OCI-LY1 (cell line): Measurements from ENCODE around the gene ZNF26.

Experiments used
- EZH2 ChIP-seq: fragments of 200-600 bp; sonication (generic), shearing (Covaris generic); IDR thresholded peaks from 2 replicates; pipeline ENCODE4 v1.8.0; 2017; ENCODE audit warnings: borderline replicate concordance, mixed run types, mild to moderate bottlenecking, antibody characterized with exemption, low read length, moderate library complexity, mixed read lengths
- TF ChIP-seq, protein P1 (sequence below): fragments of 200-600 bp; sonication (generic), shearing (Covaris generic); IDR thresholded peaks from 2 replicates; pipeline ENCODE4 v1.5.1; 2017; ENCODE audit warnings: mild to moderate bottlenecking, antibody characterized with exemption, low read length, moderate library complexity, mixed read lengths

DNA sequence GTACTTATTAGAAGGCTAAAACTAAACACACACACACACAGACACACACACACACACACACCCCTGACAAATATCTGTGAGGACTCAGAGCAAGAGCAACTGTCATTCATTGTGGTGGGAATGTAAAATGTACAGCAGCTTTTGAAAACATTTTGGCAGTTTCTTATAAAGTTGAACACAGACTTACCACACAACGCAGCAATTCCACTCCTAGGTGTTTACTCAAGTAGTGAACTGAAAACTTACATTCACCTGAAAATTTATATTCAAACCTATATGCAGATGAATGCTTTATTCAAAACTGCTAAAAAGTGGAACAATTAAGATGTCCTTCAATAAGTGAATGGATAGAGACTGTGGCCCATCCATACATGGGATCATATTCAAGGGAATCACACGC, 48.7 kb upstream of the ZNF26 start:
- TF ChIP-seq, protein P1, sequence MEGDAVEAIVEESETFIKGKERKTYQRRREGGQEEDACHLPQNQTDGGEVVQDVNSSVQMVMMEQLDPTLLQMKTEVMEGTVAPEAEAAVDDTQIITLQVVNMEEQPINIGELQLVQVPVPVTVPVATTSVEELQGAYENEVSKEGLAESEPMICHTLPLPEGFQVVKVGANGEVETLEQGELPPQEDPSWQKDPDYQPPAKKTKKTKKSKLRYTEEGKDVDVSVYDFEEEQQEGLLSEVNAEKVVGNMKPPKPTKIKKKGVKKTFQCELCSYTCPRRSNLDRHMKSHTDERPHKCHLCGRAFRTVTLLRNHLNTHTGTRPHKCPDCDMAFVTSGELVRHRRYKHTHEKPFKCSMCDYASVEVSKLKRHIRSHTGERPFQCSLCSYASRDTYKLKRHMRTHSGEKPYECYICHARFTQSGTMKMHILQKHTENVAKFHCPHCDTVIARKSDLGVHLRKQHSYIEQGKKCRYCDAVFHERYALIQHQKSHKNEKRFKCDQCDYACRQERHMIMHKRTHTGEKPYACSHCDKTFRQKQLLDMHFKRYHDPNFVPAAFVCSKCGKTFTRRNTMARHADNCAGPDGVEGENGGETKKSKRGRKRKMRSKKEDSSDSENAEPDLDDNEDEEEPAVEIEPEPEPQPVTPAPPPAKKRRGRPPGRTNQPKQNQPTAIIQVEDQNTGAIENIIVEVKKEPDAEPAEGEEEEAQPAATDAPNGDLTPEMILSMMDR: no peak
- no peak for TF ChIP-seq EZH2
